Glutamatergic neuron (in vitro differentiated cells): ENCODE measurements around the gene ELMO1. TPM values are rescaled to one million over a fixed set of nuclear protein-coding genes. Genes with fewer than 3 reads are reported as not detected.

Experiments
- DNase-seq: peaks from one replicate; pipeline ENCODE4 v3.0.0; 2022
- H3K27ac Mint-ChIP-seq: one replicate; pipeline ENCODE4 v1.8.0; 2020; ENCODE audit warnings: mild to moderate bottlenecking, mixed read lengths, inconsistent platforms; ENCODE audit not compliant: unreplicated experiment
- H3K27me3 Mint-ChIP-seq: one replicate; pipeline ENCODE4 v1.8.0; 2020; ENCODE audit warnings: mild to moderate bottlenecking, moderate library complexity, mixed read lengths, inconsistent platforms; ENCODE audit not compliant: unreplicated experiment
- H3K36me3 Mint-ChIP-seq: one replicate; pipeline ENCODE4 v1.8.0; 2020; ENCODE audit warnings: mild to moderate bottlenecking, mixed read lengths, inconsistent platforms; ENCODE audit not compliant: unreplicated experiment
- H3K4me1 Mint-ChIP-seq: one replicate; pipeline ENCODE4 v1.8.0; 2020; ENCODE audit warnings: mild to moderate bottlenecking, low read depth, mixed read lengths, inconsistent platforms; ENCODE audit not compliant: unreplicated experiment
- H3K4me3 Mint-ChIP-seq: one replicate; pipeline ENCODE4 v1.8.0; 2020; ENCODE audit warnings: mild to moderate bottlenecking, mixed read lengths, inconsistent platforms; ENCODE audit not compliant: unreplicated experiment
- H3K9me3 Mint-ChIP-seq: one replicate; pipeline ENCODE4 v1.8.0; 2020; ENCODE audit warnings: mild to moderate bottlenecking, moderate library complexity, mixed read lengths, inconsistent platforms; ENCODE audit not compliant: unreplicated experiment
- total RNA-seq: library from RNA; stranded (reverse); fragmentation: NEBNext Ultra II Directional; extraction: Animal tissue kit (Norgen Biotek cat#: 25700); gene quantifications from one replicate; pipeline ENCODE4 v1.2.1, GENCODE V29; 2021; ENCODE audit not compliant: unreplicated experiment
- TF ChIP-seq, protein P1 (sequence below): fragments of 200-600 bp; sonication (generic); IDR thresholded peaks from one replicate; pipeline ENCODE4 v1.5.0; 2021; ENCODE audit not compliant: partially characterized antibody, unreplicated experiment

Gene ELMO1
- total RNA-seq, 1 donor from 2014 or later = 5.5 TPM

DNA sequence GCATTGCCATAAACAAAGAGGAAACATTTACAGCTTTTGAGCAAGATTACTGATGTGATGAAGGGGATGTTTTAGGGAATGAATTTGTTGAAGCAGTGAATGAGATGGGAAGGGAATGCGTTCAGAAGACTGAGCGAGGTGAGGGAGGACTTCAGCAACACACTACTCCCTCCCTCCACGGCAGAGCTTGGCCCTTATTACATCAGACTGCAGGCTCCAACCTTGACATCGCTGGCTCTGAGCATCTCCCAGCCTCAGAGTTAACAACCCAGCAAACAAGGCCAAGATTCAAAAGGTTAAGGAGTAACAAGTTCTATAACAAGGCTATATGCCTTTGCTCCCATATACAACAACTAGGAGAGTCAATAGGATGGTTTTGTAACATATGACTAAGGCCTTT is 164.4 kb downstream of the ELMO1 start:
- H3K27ac Mint-ChIP-seq = peak overlapping the region; percentile 25
- TF ChIP-seq, protein P1, sequence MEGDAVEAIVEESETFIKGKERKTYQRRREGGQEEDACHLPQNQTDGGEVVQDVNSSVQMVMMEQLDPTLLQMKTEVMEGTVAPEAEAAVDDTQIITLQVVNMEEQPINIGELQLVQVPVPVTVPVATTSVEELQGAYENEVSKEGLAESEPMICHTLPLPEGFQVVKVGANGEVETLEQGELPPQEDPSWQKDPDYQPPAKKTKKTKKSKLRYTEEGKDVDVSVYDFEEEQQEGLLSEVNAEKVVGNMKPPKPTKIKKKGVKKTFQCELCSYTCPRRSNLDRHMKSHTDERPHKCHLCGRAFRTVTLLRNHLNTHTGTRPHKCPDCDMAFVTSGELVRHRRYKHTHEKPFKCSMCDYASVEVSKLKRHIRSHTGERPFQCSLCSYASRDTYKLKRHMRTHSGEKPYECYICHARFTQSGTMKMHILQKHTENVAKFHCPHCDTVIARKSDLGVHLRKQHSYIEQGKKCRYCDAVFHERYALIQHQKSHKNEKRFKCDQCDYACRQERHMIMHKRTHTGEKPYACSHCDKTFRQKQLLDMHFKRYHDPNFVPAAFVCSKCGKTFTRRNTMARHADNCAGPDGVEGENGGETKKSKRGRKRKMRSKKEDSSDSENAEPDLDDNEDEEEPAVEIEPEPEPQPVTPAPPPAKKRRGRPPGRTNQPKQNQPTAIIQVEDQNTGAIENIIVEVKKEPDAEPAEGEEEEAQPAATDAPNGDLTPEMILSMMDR = no peak
- peaks cover 41% of the 10 kb centered on the region for H3K4me1 Mint-ChIP-seq
- no peak for DNase-seq
- no peak overlapping the region for H3K4me3 Mint-ChIP-seq
- H3K9me3 Mint-ChIP-seq = peaks cover 9% of the 10 kb centered on the region
- peaks cover 4% of the 10 kb centered on the region for H3K27me3 Mint-ChIP-seq
- H3K36me3 Mint-ChIP-seq = no peaks in the 10 kb centered on the region

DNA sequence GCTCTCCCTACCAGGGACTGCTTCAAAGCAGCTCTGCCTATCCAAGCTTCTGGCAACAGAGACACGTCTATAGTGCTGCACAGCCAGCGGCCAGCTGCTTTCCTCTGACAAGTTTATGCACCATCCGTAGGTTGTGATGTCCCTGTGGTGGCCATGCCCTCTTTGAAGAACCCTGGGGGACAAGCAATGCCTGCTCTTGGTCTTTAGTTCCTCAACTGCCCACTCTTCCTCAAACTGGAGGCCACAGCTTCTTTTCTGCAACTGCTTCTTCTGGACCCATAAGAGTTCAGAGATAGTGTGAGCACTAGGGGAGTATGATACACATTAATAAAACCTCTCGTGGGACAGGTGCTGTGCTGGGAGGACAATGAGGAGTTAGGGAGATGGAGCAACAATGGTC is 164.9 kb downstream of the ELMO1 start:
- Mint-ChIP-seq H3K4me1 (peaks cover 36% of the 10 kb centered on the region), H3K9me3 (peaks cover 8% of the 10 kb centered on the region), H3K27ac (peak overlapping the region; percentile 33), H3K36me3 (no peaks in the 10 kb centered on the region), H3K27me3 (peaks cover 2% of the 10 kb centered on the region), H3K4me3 (no peak overlapping the region)
- no peak for DNase-seq
- TF ChIP-seq, protein P1 = no peak

DNA sequence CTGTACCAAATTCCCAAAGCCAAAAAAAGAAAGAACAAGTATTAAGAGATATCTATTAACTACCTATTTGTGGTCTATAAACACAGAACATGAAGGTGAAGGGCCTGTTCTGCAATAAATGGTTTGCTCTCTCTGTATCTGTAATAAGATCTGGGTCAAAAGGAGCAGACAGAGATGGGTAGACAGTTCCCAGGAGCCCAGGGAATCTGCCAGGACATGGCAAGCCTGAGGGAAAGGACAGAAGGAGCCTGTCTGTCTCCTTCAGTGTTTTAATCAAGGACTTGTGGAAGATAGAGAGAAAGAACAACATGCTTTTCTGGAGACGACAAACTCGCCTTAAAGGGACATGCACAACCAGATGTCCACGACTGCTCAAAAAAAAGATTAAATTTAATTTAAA is 165.7 kb downstream of the ELMO1 start:
- Mint-ChIP-seq H3K27me3 (peaks cover 2% of the 10 kb centered on the region), H3K27ac (peak overlapping the region; percentile 67), H3K36me3 (no peaks in the 10 kb centered on the region), H3K4me1 (peaks cover 32% of the 10 kb centered on the region), H3K4me3 (peak overlapping the region; percentile 11), H3K9me3 (peaks cover 8% of the 10 kb centered on the region)
- DNase-seq = no peak
- TF ChIP-seq, protein P1 = no peak

DNA sequence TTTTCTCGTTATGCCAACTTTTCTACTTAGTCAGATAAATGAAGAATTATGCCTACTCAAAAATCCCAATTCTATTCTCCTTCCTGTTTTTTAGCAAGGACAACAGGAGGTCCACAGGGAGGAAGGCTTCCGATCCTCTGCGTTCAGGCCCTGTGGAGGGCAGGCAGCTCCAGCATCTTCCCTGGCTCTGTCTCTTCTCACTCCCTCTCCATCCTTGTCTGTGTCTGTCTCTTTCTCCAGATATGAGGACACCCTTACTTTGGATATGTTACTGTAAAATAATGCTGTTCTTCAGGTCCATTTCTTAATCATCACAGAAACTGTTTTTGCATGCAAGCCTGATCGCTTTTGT is 166.6 kb downstream of the ELMO1 start:
- Mint-ChIP-seq H3K36me3 (no peaks in the 10 kb centered on the region), H3K27ac (no peak overlapping the region), H3K9me3 (peaks cover 8% of the 10 kb centered on the region), H3K27me3 (peaks cover 2% of the 10 kb centered on the region), H3K4me1 (peaks cover 36% of the 10 kb centered on the region), H3K4me3 (no peak overlapping the region)
- DNase-seq = no peak
- TF ChIP-seq, protein P1 = no peak

DNA sequence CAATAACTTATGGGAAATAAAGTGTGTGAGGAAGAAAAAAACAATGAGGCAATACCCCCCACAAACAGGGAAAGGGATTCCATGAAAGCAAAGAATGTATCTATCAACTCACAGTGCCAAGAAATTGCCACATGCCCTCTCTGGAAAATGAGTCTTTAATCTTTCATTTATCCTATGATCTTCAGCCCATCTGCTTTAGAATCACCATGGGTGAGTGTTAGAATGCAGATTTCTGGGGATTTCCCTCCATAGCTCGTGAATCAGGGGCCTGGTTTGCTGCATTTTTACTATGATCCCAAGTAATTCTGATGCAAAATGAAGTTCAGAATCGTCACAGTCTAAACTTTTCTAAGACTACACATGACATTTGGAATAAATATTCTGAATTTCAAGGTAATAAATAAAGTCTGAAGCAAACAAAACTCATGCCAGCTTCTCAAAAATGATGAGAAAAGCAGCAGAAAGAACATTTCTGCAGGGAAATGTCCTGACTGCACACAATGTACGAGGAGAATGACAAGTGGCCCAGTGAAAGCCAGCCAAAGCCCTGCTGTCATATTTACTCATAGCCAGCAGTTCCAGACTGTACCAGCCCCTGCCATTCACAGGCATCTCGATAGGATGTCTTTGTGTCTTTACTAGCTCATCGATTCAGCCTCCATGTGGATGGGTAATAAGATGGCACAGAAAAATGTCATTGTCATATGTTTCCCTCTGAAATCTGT is 167.1 kb downstream of the ELMO1 start:
- peaks cover 37% of the 10 kb centered on the region for H3K4me1 Mint-ChIP-seq
- TF ChIP-seq, protein P1 = no peak
- no peaks in the 10 kb centered on the region for H3K36me3 Mint-ChIP-seq
- peaks cover 2% of the 10 kb centered on the region for H3K27me3 Mint-ChIP-seq
- peaks cover 8% of the 10 kb centered on the region for H3K9me3 Mint-ChIP-seq
- H3K4me3 Mint-ChIP-seq = no peak overlapping the region
- DNase-seq = no peak
- no peak overlapping the region for H3K27ac Mint-ChIP-seq
